ENCODE results near the gene ERCC3. TPM values are rescaled to one million over a fixed set of nuclear protein-coding genes. Genes with fewer than 3 reads are reported as not detected.

The ERCC3 gene
- total RNA-seq, 1 experiment from 2014 or later, result 60.8 TPM

DNA sequence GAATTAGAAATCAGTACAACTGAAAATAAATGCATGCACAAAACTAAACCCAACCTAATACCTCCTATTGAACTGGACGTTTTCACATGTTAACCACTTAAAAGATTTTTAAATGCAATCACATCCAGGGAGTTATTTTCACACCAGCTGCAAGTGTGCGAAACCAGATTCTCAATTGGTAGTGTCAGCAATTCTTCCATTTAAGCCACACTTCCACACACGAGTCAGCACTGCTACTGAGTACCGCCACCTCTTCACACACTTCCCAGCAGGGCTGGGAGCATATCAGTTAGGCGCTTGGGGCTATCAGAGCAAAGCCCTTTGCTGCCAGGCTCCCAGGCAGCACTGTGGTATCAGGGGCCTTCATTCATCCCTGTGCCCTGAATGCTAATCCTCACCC is 14.2 kb downstream of the ERCC3 start:
- Histone ChIP-seq H3K27me3 (ENCODE audit: insufficient read depth, low read length) (no peaks in the 10 kb centered on the region), H2BK12ac (ENCODE audit: insufficient read length, low read depth, low read length) (no peak overlapping the region), H3K23ac (ENCODE audit: insufficient read length, low read depth, low read length) (no peak overlapping the region), H3K79me2 (ENCODE audit: insufficient read depth, low read length) (0 out of 2 replicates have a peak, but pooled peaks cover 5% of the 10 kb centered on the region), H4K5ac (ENCODE audit: insufficient read length, low read depth, low read length) (no peak overlapping the region), H3K14ac (ENCODE audit: insufficient read depth, low read length) (no peak overlapping the region), H3K9me3 (ENCODE audit: control insufficient read depth, low read depth, low read length) (peaks cover 6% of the 10 kb centered on the region), H3K9ac (ENCODE audit: extremely low read depth, insufficient read length, low read length) (no peak overlapping the region), H3T11ph (ENCODE audit: low read length) (no peak overlapping the region), H2AK5ac (ENCODE audit: insufficient read length, low read length) (no peak overlapping the region), H3K56ac (ENCODE audit: insufficient read length, low read depth, low read length) (no peak overlapping the region), H3K18ac (ENCODE audit: insufficient read length, low read depth, low read length) (no peak overlapping the region), H2BK20ac (ENCODE audit: low read depth, low read length, poor library complexity, severe bottlenecking) (no peak overlapping the region), H3K23me2 (ENCODE audit: insufficient read length, low read depth, low read length, poor library complexity, severe bottlenecking) (no peaks in the 10 kb centered on the region), H2BK15ac (ENCODE audit: low read depth, low read length) (no peak overlapping the region), H4K20me1 (ENCODE audit: control insufficient read depth, insufficient read depth, insufficient read length) (no peaks in the 10 kb centered on the region), H4K91ac (ENCODE audit: insufficient read length, low read depth, low read length) (no peak overlapping the region), H3K27ac (ENCODE audit: insufficient read length, low read depth, low read length) (no peak overlapping the region), H3K4me2 (ENCODE audit: insufficient read depth, insufficient read length, low read length) (no peak overlapping the region), H3K79me1 (ENCODE audit: insufficient read depth, low read depth, low read length, poor library complexity, severe bottlenecking) (peaks cover 7% of the 10 kb centered on the region), H4K8ac (replicated peaks; ENCODE audit: insufficient read length, low read depth, low read length) (no peak overlapping the region), H2BK120ac (ENCODE audit: low read depth, low read length, poor library complexity, severe bottlenecking) (no peak overlapping the region), H3K4me1 (ENCODE audit: insufficient read depth, low read length) (no peaks in the 10 kb centered on the region), H2BK5ac (ENCODE audit: insufficient read length, low read length) (no peak overlapping the region), H3K4ac (ENCODE audit: low read depth, low read length) (no peak overlapping the region), H2AFZ (ENCODE audit: low read length) (no peak overlapping the region)
- H3K9me3 Mint-ChIP-seq, result peaks cover 11 to 16% of the 10 kb centered on the region in 2 experiments; a peak in 4 of 5 replicates
- WGBS (ENCODE audit: extremely low coverage, insufficient read length, low lambda C conversion rate), result no CpG with 5 or more reads among the region's 5 CpGs
- H3K27ac Mint-ChIP-seq, result peak overlapping the region in 1 of 3 experiments; percentile 32; a peak in 1 of 7 replicates
- H3K4me1 Mint-ChIP-seq, result no peaks in the 10 kb centered on the region
- H3K27me3 Mint-ChIP-seq (ENCODE audit: low read depth), result no peaks in the 10 kb centered on the region
- H3K36me3 Mint-ChIP-seq (ENCODE audit: insufficient read depth in 1 of 3, low read depth in 3 of 3), result peaks cover 63 to 97% (median 93%) of the 10 kb centered on the region in 3 experiments
- DNase-seq, result no peak
- H3K4me3 Mint-ChIP-seq, result no peak overlapping the region
- TF ChIP-seq CTCF (conservative IDR thresholded peaks at IDR 0.05), result no peak
